NOMO-1 (cell line): ENCODE results near the gene ZSWIM9.
"Not testable (repeated sequence)": the region's sequence is repeated elsewhere in the genome, so short reads cannot be mapped to it uniquely, and the experiment has no call there.

Experiments
- DNase-seq, 2 experiments: peaks; one replicate each; lab custom pipeline; 2025; ENCODE audit not compliant: unreplicated experiment in 2 of 2; lab: John Stamatoyannopoulos, UW

ZSWIM9 gene

GRCh38 chr19:48210005-48210404 lies 39.5 kb downstream of the ZSWIM9 start:
- DNase-seq: no peak

GRCh38 chr19:48213959-48214358 lies 43.5 kb downstream of the ZSWIM9 start:
- no peak for DNase-seq

GRCh38 chr19:48216933-48217332 lies 46.5 kb downstream of the ZSWIM9 start:
- DNase-seq: no peak

GRCh38 chr19:48218997-48219396 lies 48.5 kb downstream of the ZSWIM9 start:
- DNase-seq: no peak

- not testable (repeated sequence) for DNase-seq
These were observed 50.3 kb downstream of the ZSWIM9 start for GRCh38 chr19:48220784-48221183.

GRCh38 chr19:48221628-48222027 lies 51.1 kb downstream of the ZSWIM9 start:
- no peak for DNase-seq

- no peak for DNase-seq
These were observed 60.2 kb downstream of the ZSWIM9 start for GRCh38 chr19:48230555-48231129.

- DNase-seq: no peak
These were observed 66.6 kb downstream of the ZSWIM9 start for GRCh38 chr19:48237057-48237456.

- no peak for DNase-seq
These were observed 68.6 kb downstream of the ZSWIM9 start for GRCh38 chr19:48239120-48239519.

- DNase-seq: no peak
These were observed 69.2 kb downstream of the ZSWIM9 start for GRCh38 chr19:48239582-48240141.

- DNase-seq: not testable (repeated sequence)
These were observed 71.3 kb downstream of the ZSWIM9 start for GRCh38 chr19:48241771-48242170.

GRCh38 chr19:48244281-48244680 lies 73.8 kb downstream of the ZSWIM9 start:
- DNase-seq: peak in 1 of 2 experiments; percentile 31

- DNase-seq: no peak
These were observed 75.6 kb downstream of the ZSWIM9 start for GRCh38 chr19:48246101-48246500.

GRCh38 chr19:48247212-48247611 lies 76.7 kb downstream of the ZSWIM9 start:
- no peak for DNase-seq
